ENCODE data around the gene ANKRD52.

Gene ANKRD52

DNA sequence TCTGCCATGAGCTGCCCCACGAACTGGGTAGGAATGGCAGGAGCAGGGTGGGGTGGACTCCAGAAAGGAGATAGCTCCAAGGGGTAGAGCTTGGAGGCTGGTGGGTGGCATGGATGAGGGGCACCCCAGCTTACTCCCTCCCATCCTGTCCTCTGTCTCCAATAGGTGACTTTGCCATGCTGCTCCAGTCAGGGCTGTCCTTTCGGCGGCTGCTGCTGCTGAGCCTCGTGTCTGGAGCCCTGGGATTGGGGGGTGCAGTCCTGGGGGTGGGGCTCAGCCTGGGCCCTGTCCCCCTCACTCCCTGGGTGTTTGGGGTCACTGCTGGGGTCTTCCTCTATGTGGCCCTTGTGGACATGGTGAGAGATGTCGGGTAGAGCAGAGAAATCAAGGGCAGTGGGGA, 21.2 kb downstream of the ANKRD52 start:
- DNase-seq, result no peak

DNA sequence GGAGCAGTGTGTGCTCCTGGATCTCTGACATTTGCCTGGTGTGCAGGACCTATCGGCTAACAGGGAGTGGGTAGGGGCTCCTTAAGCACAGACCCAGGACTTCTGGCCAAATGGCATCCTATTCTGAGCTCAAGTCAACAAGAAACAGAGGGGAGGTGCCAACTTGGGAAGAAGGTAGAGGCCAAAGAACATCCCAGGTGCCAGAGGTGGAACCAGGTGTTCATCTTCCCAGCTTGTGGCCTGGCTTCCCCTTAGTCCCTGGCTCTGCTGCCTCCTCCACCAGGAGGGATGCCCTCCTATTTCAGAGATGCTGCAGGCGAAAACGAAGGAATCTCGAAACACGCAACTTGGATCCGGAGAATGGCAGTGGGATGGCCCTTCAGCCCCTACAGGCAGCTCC, 22.1 kb downstream of the ANKRD52 start:
- DNase-seq, result no peak

DNA sequence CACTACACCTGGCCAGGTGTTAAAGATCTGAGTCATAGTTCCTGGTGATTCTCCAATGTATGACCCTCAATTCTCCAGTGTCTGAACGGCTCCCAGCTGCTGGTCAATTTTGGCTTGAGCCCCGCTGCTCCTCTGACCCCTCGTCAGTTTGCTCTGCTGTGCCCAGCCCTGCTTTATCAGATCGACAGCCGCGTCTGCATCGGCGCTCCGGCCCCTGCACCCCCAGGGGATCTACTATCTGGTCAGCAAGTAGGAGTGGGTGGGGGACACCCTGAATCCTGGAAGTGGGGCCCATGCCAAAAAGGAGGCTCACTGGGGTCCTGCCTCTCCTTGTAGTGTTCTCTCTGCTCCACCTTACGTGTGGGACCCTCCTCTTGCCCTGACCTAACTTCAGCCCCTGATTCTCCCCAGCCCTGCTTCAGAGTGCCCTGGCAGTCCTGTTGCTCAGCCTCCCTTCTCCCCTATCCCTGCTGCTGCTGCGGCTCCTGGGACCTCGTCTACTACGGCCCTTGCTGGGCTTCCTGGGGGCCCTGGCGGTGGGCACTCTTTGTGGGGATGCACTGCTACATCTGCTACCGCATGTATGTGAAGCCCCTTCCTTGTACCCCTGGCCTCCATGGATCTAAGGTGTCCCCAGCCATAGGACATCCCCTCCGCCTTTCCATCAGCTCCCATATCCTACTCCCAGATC, 23.3 kb downstream of the ANKRD52 start:
- no peak for DNase-seq

DNA sequence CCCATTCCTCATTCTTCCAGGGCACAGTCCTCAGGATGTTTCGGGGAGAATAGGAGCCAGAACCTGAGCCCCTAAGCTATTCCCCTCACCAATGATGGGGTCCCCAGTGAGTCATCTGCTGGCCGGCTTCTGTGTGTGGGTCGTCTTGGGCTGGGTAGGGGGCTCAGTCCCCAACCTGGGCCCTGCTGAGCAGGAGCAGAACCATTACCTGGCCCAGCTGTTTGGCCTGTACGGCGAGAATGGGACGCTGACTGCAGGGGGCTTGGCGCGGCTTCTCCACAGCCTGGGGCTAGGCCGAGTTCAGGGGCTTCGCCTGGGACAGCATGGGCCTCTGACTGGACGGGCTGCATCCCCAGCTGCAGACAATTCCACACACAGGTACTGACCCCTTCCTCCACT, 27.0 kb downstream of the ANKRD52 start:
- no peak for DNase-seq

DNA sequence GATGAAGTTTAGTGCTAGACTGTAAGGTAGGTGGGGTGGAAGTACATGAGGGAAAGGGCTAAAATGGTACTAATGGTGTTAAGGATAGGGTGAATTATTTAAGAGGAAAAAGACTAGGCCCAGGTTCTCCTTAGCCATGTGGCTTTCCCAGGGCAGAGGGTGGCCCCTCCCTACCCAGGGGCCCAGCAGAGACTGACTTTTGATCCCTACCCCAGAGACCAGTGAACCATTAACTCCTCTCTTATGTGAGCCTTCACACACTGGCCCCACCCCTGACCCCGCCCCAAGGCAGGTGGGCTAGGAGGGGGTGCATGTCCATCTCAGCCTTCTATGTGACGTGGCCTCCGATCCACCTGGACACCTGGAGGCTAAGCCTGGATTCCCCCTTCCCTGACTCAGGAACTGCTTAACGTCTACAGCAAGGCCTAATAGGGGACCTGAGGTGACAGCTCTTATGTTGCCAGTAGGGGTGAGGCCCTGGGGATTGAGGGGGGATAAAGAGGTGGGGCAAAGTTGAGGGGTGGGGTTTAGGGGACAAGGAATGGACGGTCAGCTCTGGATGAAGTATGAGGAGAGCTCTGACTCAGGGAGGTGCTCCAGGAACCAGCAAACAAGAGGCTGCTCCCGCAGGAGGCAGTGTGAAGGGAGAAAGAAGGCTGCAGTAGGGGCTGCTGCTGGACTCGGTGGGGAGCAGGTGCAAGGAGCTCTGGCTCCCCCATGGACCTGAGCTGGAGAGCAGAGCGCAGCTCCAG, 27.6 kb downstream of the ANKRD52 start:
- no peak for DNase-seq

DNA sequence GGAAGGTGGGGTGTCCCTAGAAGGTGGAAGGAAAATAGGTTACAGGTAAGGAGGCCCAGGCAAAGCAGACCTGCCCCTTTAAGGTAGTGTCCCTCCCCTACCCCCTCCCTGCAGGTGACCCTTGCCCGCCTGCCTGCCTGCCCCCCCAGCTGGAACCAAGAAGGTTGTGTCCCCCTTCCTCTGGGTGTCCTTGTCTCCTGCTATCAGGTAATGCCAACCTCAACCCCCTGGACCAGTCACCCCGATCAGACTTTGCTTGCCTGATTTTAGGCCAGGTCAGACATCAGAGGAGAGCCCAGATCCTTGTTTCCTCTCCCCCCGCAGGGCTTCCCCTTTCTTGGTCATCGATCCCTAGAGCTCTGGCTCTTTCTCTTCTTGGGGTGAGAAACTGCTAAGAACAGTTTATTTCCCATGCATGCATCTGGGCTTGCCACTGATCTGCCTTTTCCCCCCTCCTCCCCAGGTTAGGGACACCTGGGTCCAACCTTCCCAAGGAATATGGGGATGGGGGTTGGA, 28.2 kb downstream of the ANKRD52 start, which contains the start of gene SLC39A5:
TSS of gene SLC39A5 (plus strand) at position 136 of the 516 bp plus-strand sequence. CDS start 1,224 bp downstream, outside the sequence.
- no peak for DNase-seq

DNA sequence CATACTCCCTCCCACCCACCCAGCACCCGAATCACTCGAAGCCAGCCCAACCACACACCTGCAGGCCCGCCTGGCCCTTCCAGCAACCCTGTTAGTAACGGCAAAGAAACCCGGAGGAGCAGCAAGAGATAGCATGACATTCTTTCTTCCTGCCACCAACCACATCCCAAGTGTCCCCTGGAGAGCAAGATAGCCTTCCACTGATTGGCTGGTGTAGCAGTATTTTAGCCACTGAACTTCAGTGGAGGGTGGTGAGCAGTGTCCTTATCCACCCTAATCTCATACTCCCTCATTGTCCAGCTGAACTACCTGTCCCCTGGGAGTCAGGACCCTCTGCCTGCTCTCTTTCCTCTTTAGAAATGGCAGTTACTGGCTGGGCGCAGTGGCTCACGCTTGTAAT, 29.1 kb downstream of the ANKRD52 start:
- no peak for DNase-seq

DNA sequence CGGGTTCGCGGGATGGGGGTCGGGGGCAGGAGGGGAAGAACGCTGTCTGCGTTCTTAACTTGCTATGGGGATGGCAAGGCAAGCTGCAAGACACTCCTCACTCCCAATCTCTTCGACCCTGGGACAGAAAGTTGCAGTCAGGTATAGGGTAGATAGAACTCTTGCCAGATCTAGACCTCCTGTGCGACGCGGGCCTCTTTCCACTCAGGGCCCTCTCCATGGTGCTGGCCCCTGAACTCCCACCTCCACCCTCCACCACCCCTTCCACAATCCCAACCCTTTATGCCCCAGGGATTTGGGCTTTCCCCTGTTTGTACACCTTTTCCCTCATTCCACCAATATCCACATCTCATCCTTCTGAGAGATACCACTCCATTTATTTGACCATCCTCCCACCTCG, 33.2 kb downstream of the ANKRD52 start:
- DNase-seq, result no peak

DNA sequence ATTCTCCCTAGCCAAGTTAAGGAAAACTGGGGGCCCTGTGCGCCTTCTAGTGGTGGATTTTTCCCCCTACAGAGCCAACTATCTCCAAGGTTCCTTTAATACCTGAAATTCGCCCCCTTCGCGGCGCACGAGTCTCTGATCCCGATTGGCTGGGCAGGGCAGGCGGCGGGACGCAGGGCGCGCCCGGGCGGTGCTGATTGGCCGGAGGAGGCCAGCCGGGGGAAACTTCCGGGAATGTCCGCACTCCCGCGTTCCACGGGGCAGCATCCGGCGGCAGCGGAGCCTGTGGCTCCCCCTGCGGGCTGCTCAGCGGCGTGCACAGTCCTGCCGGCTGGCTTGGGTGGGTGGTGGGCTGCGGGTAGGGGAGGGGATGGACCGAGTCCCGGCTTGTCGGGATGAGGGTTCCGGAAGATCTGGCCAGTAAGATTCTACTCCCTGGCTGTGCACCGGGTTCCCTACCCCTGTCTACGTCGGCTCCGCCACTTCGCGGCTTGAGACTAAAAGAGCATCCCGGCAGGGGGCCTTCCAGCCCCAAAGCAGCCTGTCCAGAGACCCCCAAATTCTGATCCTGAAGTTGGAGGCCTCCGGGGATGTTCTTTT, 34.0 kb downstream of the ANKRD52 start, which contains the start of gene NABP2:
TSS of gene NABP2 (plus strand) at position 241 of the 600 bp plus-strand sequence. CDS start 515 bp downstream, outside the sequence.
- peak; percentile 98 for DNase-seq

DNA sequence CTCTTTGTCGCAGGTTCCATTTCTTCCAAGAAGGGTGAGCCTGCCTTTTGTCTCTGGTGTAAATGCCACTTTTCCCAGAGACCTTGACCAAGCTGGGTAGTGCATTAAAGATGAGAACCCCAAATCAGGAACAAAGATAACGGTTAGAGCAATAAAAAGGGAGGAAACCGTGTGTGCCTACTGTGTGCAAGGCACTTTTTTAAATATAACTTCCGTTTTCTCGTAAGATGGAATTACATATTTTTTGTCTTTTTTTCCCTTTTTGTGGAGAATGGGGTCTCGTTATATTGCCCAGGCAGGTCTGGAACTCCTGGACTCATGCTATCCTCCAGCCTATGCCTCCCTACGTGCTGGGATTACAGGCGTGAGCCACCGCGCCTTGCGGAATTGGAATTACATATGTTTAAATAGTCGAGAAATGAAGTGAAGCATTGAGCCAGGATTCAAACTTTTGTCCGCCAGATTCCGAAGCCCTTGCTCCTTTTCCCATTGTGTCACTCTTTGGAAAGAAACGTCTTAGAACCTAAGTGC, 34.5 kb downstream of the ANKRD52 start:
- no peak for DNase-seq

DNA sequence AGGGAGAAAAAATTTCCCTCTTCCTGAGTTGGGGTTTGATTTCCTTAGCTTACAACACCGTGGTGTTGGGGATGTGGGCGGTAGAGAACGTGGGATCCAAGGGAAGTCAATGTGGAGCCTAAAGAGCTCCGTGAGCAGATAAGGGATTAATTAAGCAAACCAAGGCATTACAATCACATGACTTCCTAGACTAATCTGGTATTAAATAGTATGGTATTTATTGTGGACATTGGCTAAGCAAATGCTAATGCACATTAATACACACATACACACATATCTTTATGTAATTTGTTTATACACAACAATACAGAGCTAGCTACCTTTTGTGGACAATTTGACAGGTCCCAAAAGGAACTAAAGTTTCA, 35.7 kb downstream of the ANKRD52 start:
- DNase-seq, result no peak

DNA sequence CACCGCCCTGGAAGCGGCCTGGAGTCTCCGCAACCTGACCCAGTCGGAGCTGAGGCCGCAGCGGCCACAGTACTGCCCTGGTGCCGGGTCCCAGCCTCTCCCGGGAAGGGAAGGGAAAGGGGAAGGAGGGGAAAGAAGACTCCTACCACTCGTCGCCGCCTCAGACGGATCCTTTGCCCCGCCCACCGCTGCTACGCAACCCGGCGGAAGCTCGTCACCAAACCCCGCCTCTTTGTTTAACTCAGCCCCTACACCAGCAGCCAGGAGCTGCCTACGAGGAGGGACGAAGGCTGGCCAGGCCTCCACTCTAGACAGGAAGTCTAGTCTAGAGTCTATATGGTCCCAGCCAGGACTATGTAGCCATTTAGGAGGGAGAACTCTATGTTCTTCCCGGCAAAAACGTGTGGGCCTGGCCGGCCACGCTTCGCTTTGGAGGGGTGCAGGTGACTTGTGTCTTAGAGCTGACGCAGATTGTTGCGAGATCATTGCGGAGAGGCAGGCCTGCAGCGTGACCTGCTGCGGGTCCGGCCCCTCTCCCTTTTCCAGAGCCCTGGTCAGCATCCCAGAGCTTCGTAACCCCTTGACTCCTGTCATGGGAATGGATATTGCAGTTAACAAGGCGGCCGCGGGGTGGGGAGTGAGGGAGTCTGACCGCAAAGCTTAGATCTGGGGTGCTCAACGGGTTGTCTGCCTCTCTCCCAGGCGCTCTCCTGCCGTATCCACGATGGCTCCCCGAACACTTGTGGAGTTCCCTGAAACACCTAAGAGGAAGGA, 36.2 kb downstream of the ANKRD52 start, which contains the start of gene RNF41:
TSS of gene RNF41 (minus strand) at position 166 of the 774 bp plus-strand sequence. CDS start 7,875 bp downstream, outside the sequence.
- DNase-seq, result peak; percentile 97

DNA sequence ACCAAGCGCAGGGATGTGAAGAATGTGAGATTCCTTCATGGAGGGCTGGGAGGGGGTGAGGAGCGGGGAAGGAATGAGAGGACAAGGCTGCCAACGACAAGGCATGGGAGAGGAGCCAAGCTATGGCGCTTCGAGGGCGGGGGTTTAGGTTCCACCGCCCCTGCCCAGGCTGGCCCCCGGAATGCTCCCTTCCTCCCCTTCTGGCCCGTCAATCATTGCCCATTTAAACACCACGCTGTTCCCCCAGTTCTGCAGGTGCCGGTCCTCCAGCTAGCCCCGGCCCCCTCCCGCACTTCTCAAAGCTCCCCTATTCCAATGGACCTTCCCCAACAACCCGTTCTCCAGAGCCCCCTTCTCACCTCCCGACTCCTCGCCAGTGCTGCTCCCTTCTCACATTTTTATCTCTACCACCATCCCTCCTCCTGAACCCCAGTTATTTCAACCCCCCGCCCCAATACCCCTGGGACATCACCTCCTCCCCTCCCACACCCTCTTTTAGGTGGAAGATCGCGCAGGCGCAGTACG, 36.9 kb downstream of the ANKRD52 start:
- peak; percentile 54 for DNase-seq

DNA sequence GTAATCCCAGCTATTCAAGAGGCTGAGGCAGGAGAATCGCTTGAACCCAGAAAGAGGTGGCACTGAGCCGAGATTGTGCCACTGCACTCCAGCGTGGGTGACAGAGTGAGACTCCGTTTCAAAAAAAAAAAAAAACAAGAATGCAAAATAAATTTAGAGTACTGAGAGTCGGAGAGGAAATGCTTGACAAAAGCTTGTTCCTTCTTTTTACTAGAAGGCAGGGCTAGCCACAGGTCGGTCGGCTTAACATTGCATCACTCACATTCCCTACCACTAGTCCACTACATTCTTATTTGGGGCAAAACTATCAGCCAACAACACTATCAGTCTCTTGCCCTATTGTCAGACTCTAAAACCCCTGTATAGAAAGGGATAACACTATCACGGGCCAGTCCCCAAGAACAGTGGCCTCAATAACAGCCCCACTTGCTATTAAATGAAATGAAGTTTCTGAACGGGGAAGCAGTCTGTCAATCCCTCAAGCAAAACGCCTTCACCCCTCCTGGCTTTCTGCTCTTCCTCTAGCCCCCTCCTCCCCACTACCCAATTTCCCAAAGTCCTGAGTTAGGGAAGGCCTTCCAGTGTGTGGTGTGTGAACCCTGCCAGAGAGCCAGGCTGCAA, 37.5 kb downstream of the ANKRD52 start:
- DNase-seq, result peak; percentile 49

DNA sequence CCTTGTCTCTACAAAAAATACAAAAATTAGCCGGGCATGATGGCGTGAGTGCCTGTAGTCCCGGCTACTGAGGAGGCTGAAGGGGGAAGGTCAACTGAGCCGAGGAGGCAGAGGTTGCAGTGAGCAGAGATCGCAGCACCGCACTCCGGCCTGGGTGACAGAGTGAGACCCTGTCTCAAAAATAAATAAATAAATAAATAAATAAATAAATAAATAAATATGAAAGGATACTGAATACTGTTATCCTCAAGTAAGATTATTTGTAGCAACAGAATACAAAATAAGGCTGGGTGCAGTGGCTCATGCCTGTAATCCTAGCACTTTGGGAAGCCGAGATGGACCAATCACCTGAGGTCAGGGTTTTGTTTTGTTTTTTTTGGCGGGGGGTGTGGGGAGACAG, 38.3 kb downstream of the ANKRD52 start:
- no peak for DNase-seq

DNA sequence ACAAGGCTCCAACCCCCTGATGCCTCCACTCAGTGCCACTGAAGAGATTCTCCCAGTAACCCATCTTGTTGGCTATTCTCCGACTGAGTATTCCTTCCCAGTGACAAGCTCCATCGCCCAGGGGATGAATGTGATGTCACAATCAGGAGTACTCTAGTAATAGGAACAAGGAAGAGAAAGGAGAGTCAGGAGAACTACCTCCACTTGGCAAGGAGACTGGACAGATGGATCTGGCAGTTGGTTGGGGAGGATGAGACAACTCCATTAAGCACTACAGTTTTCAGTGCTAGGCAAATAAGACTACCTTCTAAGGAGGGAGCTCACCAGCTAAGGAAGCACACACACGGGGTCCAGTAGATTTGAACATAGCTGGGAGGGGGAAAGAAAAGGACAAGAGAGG, 41.7 kb downstream of the ANKRD52 start:
- no peak for DNase-seq

DNA sequence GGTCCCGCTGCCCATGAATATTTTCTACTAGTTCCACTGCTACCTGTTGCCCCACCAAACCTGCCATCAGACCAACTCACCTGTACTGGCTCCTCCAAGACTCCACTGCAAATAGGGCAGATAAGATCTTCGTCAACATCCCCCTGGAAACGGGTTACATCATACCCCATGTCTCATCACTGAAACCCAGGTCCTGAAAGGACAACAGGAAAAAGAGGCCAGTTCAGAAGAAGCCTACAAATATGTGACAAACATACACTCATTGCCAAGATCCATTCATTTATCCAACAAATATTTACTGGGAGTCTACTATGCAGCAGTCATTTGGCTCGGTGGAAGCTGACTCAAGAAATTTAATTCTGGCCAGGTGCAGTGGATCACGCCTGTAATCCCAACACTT, 44.3 kb downstream of the ANKRD52 start:
- DNase-seq, result no peak

DNA sequence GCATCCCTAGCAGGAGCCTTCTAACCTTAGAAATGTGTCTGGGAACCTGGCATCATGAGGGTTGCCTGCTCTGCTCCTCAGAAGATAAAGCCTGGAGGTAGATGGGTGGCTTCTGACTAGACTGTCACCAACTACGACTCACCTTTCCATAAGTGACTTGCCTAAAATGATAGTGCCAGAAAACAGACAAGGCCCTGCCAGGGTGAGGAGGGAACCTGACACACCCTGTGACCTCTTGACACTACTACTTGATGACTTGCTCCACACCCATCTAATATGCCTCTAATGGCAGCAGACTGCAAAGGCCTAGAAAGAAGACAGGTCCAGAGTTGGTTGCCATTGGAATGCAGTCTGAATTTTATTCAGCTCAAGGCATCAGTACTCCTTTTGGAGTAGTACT, 45.8 kb downstream of the ANKRD52 start:
- DNase-seq, result no peak

DNA sequence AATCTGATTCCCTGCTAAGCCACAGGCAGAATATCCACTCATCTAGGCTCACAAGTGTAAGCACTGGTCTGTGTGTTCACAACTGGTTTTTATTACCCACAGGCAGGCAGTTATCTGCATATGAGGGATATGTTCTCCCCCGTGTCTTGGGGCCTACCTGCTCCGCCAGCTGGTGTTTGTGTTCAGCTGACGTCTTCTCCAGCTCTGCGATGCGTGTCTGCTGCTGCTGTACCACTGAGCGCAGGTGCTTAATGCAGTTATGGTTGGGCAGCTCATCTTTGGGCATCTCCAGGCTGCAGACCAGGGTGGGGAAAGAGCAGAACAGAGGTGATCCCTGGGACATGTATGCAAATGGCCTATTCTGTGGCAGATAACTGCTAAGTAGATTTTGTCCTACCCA, 50.2 kb downstream of the ANKRD52 start:
- DNase-seq, result no peak

DNA sequence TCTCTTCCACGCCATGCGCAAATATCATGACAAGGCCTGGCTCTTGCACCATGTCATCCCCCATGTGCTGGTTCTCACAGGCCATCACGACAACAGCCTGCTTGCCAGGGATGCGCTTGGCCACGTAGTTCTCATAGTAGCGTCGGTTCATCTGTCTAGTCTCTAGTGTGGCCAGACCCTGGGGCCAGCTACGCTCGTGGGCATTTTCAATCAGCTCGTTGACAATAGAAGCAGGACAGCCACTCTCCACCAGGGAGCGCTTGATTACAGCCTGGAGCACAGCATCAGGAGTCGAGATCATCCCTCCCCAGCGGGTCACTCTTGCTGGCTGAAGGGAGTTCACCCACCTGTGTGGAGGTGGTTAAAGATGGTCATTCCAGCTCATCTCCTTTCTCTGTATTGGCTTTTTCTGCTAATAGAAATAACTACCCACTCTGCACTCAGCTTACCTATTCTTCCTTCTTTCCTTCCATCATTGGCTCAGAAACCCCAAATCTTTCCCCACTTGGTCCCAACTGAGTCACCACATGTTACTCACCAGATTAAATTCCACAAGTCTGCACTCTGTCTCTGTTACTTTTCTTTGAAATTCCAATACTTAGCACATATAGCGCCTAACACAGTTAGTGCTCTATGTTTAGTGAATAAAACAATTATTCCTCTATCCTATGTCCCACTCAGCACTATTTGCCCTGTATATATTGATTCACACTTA, 51.6 kb downstream of the ANKRD52 start:
- peak; percentile 57 for DNase-seq

DNA sequence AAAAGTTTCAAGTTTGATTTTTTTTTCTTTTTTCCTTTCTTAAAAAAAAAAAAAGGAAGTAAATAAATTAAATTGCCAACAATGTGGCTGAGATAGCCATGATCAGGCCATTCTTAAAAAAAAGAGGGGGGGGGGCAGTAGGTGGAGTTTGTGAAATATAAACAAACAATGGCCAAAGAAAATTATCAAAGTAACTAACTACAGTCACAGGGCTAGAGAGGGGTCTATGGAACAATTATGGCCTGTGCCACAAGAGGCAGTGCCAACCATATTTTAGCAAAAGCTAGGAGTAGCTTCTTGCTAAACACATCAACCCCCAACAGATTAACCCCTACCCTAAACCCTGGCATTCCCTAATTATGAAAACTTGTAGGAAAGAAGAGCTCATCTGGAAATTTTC, 52.7 kb downstream of the ANKRD52 start:
- DNase-seq, result no peak

Data from HCEC 1CT (cell line).